ENCODE data around the gene KCTD2. TPM values are rescaled to one million over a fixed set of nuclear protein-coding genes. Genes with fewer than 3 reads are reported as not detected.

Gene KCTD2
- total and polyA plus RNA-seq, 2 of the 13 experiments (the other 11 are each of a cell fraction or from before 2014, with no cell fraction given) = 28.3 to 32.6 TPM

DNA sequence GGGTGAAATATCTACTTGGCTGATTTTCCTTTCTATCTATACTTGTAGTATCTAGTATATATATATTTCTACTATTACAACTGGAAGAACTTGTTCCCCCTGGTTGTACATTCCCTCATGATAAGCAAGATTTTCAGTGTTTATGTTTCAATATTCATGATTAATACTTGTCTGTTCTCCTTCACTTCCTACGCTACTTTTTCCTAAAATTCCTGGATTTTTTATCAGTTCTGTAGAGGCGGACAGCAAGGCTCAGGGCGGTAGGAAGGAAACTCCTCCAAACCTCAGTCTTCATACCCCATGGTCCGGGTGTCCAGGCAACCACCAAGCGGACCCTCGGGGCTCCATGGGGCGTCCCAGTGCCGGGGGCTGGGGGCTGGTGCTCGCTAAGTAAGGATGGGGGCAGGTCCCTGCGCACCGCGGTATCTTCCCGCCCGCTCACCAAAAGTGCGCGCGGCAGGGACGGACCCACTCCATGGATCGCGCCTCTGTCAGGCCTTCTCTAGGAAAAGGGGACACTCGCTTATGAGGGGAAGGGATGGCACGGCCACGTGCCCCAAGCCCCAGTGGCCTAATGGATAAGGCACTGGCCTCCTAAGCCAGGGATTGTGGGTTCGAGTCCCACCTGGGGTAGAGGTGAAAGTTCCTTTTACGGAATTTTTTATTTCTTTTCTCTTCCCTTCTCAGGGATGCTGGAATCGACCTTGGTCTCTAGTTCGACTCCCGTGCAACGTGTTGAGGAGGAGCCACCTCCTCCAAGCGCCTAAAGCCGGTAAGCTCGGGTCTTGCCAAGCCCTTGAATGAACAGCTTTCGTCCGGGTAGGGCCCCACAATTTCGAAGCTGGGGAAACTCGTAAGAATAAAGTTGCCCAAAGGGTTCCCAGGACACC, 13.4 kb upstream of the KCTD2 start (continued):
- TF ChIP-seq ZNF143 (CRISPR knock-in tag; IDR thresholded peaks at IDR 0.05) (peak; percentile 48; the same call in 1 of the 2 replicates), ZNF260 (CRISPR knock-in tag; IDR thresholded peaks at IDR 0.05; ENCODE audit: borderline replicate concordance, low read depth) (0 out of 2 replicates have a peak, but pooled peaks have one; percentile 34), ZNF333 (CRISPR knock-in tag; IDR thresholded peaks at IDR 0.05; ENCODE audit: borderline replicate concordance) (peak; percentile 52; the same call in 1 of the 2 replicates), ISL2 (CRISPR knock-in tag; IDR thresholded peaks at IDR 0.05) (peak; percentile 63), RCOR2 (CRISPR knock-in tag; IDR thresholded peaks at IDR 0.05) (peak; percentile 89), TBP (CRISPR knock-in tag; IDR thresholded peaks at IDR 0.05) (peak; percentile 82; the same call in 1 of the 2 replicates)
- TF ChIP-seq, protein P1, sequence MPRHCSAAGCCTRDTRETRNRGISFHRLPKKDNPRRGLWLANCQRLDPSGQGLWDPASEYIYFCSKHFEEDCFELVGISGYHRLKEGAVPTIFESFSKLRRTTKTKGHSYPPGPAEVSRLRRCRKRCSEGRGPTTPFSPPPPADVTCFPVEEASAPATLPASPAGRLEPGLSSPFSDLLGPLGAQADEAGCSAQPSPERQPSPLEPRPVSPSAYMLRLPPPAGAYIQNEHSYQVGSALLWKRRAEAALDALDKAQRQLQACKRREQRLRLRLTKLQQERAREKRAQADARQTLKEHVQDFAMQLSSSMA (CRISPR knock-in tag; IDR thresholded peaks at IDR 0.05) = no peak; the same call in 1 of the 2 replicates
- TF ChIP-seq, protein P2, sequence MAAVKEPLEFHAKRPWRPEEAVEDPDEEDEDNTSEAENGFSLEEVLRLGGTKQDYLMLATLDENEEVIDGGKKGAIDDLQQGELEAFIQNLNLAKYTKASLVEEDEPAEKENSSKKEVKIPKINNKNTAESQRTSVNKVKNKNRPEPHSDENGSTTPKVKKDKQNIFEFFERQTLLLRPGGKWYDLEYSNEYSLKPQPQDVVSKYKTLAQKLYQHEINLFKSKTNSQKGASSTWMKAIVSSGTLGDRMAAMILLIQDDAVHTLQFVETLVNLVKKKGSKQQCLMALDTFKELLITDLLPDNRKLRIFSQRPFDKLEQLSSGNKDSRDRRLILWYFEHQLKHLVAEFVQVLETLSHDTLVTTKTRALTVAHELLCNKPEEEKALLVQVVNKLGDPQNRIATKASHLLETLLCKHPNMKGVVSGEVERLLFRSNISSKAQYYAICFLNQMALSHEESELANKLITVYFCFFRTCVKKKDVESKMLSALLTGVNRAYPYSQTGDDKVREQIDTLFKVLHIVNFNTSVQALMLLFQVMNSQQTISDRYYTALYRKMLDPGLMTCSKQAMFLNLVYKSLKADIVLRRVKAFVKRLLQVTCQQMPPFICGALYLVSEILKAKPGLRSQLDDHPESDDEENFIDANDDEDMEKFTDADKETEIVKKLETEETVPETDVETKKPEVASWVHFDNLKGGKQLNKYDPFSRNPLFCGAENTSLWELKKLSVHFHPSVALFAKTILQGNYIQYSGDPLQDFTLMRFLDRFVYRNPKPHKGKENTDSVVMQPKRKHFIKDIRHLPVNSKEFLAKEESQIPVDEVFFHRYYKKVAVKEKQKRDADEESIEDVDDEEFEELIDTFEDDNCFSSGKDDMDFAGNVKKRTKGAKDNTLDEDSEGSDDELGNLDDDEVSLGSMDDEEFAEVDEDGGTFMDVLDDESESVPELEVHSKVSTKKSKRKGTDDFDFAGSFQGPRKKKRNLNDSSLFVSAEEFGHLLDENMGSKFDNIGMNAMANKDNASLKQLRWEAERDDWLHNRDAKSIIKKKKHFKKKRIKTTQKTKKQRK (IDR thresholded peaks at IDR 0.05; ENCODE audit: low read length) = no peak
- TF ChIP-seq, protein P3, sequence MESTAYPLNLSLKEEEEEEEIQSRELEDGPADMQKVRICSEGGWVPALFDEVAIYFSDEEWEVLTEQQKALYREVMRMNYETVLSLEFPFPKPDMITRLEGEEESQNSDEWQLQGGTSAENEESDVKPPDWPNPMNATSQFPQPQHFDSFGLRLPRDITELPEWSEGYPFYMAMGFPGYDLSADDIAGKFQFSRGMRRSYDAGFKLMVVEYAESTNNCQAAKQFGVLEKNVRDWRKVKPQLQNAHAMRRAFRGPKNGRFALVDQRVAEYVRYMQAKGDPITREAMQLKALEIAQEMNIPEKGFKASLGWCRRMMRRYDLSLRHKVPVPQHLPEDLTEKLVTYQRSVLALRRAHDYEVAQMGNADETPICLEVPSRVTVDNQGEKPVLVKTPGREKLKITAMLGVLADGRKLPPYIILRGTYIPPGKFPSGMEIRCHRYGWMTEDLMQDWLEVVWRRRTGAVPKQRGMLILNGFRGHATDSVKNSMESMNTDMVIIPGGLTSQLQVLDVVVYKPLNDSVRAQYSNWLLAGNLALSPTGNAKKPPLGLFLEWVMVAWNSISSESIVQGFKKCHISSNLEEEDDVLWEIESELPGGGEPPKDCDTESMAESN (CRISPR knock-in tag; conservative IDR thresholded peaks at IDR 0.05) = no peak
- TF ChIP-seq, protein P4, sequence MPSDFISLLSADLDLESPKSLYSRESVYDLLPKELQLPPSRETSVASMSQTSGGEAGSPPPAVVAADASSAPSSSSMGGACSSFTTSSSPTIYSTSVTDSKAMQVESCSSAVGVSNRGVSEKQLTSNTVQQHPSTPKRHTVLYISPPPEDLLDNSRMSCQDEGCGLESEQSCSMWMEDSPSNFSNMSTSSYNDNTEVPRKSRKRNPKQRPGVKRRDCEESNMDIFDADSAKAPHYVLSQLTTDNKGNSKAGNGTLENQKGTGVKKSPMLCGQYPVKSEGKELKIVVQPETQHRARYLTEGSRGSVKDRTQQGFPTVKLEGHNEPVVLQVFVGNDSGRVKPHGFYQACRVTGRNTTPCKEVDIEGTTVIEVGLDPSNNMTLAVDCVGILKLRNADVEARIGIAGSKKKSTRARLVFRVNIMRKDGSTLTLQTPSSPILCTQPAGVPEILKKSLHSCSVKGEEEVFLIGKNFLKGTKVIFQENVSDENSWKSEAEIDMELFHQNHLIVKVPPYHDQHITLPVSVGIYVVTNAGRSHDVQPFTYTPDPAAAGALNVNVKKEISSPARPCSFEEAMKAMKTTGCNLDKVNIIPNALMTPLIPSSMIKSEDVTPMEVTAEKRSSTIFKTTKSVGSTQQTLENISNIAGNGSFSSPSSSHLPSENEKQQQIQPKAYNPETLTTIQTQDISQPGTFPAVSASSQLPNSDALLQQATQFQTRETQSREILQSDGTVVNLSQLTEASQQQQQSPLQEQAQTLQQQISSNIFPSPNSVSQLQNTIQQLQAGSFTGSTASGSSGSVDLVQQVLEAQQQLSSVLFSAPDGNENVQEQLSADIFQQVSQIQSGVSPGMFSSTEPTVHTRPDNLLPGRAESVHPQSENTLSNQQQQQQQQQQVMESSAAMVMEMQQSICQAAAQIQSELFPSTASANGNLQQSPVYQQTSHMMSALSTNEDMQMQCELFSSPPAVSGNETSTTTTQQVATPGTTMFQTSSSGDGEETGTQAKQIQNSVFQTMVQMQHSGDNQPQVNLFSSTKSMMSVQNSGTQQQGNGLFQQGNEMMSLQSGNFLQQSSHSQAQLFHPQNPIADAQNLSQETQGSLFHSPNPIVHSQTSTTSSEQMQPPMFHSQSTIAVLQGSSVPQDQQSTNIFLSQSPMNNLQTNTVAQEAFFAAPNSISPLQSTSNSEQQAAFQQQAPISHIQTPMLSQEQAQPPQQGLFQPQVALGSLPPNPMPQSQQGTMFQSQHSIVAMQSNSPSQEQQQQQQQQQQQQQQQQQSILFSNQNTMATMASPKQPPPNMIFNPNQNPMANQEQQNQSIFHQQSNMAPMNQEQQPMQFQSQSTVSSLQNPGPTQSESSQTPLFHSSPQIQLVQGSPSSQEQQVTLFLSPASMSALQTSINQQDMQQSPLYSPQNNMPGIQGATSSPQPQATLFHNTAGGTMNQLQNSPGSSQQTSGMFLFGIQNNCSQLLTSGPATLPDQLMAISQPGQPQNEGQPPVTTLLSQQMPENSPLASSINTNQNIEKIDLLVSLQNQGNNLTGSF (CRISPR knock-in tag; IDR thresholded peaks at IDR 0.05) = no peak
- TF ChIP-seq, protein P5, sequence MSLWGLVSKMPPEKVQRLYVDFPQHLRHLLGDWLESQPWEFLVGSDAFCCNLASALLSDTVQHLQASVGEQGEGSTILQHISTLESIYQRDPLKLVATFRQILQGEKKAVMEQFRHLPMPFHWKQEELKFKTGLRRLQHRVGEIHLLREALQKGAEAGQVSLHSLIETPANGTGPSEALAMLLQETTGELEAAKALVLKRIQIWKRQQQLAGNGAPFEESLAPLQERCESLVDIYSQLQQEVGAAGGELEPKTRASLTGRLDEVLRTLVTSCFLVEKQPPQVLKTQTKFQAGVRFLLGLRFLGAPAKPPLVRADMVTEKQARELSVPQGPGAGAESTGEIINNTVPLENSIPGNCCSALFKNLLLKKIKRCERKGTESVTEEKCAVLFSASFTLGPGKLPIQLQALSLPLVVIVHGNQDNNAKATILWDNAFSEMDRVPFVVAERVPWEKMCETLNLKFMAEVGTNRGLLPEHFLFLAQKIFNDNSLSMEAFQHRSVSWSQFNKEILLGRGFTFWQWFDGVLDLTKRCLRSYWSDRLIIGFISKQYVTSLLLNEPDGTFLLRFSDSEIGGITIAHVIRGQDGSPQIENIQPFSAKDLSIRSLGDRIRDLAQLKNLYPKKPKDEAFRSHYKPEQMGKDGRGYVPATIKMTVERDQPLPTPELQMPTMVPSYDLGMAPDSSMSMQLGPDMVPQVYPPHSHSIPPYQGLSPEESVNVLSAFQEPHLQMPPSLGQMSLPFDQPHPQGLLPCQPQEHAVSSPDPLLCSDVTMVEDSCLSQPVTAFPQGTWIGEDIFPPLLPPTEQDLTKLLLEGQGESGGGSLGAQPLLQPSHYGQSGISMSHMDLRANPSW (CRISPR knock-in tag; IDR thresholded peaks at IDR 0.05; ENCODE audit: borderline replicate concordance) = peak; percentile 88

Measured in HepG2 (cell line).